Skin epidermis (tissue), 12 donors: ENCODE data around the gene CWF19L2.
"Not testable (repeated sequence)": the region's sequence is repeated elsewhere in the genome, so short reads cannot be mapped to it uniquely, and the experiment has no call there.

Source experiments
- H3K27ac ChIP-seq, 21 experiments: fragments of 200-600 bp; sonication (generic) in 11 of 21; one replicate each; pipeline ENCODE4 v1.5.0; 2020; ENCODE audit warnings: mild to moderate bottlenecking in 3 of 21, inconsistent platforms in 2 of 21, moderate library complexity in 2 of 21
- H3K4me3 ChIP-seq, 7 experiments: fragments of 200-600 bp; sonication (generic) in 2 of 7; one replicate each; pipeline ENCODE4 v1.5.0; 2020; ENCODE audit warnings: inconsistent platforms in 2 of 7, mild to moderate bottlenecking in 2 of 7, moderate library complexity in 1 of 7

The CWF19L2 gene

GRCh38 chr11:107442715-107443215 lies 14.9 kb downstream of the CWF19L2 start:
- Histone ChIP-seq H3K4me3 (no peak overlapping the region), H3K27ac (no peak overlapping the region)

GRCh38 chr11:107439586-107440167 lies 17.9 kb downstream of the CWF19L2 start:
- no peak overlapping the region for H3K4me3 ChIP-seq
- no peak overlapping the region for H3K27ac ChIP-seq

GRCh38 chr11:107438148-107438547 lies 19.5 kb downstream of the CWF19L2 start:
- no peak overlapping the region for H3K27ac ChIP-seq
- H3K4me3 ChIP-seq: no peak overlapping the region

GRCh38 chr11:107430525-107430924 lies 27.1 kb downstream of the CWF19L2 start:
- H3K4me3 ChIP-seq: no peak overlapping the region
- no peak overlapping the region for H3K27ac ChIP-seq

- Histone ChIP-seq H3K4me3 (no peak overlapping the region), H3K27ac (no peak overlapping the region)
Measured at GRCh38 chr11:107427569-107428180, 29.9 kb downstream of the CWF19L2 start.

DNA sequence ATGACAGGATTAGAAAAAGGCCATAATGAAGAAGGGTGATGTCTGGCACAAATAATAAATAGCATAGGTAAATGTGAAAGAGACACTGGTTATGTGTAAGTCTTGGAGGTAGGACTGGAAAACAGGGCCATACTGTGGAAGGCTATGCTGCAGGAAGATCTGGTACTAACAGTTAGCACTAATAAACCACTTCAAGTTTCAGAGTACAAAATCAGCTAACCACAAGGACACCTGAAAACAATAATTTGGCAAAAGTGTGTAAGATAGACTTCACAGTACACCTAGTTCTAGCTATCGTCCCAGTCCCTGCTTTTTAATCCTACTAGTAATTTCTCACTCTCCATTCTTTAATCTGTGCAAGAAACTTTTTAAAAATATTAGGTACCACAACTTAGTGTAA lies 44.3 kb downstream of the CWF19L2 start:
- Histone ChIP-seq H3K4me3 (no peak overlapping the region), H3K27ac (no peak overlapping the region)

- no peak overlapping the region for H3K27ac ChIP-seq
- no peak overlapping the region for H3K4me3 ChIP-seq
Measured at GRCh38 chr11:107408762-107409211, 48.8 kb downstream of the CWF19L2 start.

DNA sequence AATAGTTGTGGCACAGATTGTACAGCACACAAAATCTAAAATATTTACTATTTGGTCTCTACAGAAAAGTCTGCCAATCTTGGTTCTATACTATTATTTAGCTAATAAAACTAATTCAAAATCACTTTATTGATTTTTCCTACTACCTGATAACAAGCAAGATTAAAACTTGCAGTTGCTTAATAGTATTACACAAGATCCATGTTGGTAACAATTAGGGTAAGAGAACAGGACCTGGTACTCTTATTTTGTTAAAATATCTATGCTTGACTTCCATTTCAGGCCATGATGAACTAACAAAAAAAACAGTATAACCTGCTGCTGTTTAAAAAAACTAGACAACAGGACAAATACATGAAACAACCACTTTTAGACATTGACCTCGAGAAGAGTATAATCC lies 52.4 kb downstream of the CWF19L2 start:
- Histone ChIP-seq H3K4me3 (no peak overlapping the region), H3K27ac (no peak overlapping the region)

DNA sequence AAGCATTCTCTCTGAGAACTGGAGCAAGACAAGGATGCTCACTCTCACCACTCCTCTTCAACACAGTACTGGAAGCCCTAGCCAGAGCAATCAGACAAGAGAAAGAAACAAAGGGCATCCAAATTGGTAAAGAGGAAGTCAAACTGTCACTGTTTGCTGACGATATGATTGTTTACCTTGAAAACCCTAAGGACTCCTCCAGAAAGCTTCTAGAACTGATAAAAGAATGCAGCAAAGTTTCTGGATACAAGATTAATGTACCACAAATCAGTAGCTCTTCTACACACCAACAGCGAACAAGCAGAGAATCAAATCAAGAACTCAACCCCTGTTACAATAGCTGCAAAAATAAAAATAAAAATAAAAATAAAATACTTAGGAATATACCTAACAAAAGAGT lies 56.5 kb downstream of the CWF19L2 start:
- not testable (repeated sequence) for H3K27ac ChIP-seq

GRCh38 chr11:107397357-107397756 lies 60.3 kb downstream of the CWF19L2 start:
- Histone ChIP-seq H3K27ac (no peak overlapping the region), H3K4me3 (no peak overlapping the region)

More for the DNA sequence above, 56.5 kb downstream of the CWF19L2 start:
- not testable (repeated sequence) for H3K4me3 ChIP-seq

DNA sequence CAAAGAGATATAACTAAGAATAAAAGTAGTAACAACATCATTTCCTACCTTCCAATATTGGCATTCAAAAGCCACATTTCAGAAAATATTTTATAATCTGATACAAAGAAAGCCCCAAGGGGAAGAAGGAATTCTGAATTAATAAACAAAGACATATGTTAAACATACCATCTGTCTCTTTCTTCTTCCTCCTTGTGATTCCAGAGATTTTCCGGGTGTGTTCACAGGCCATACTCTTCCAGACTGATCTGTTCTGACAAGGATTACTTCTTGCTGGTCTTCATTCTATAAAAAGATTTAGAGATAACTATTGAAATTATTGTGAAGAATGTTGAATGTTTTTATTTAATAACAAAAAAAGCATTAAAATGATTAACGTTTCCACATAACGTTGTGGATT lies 65.0 kb downstream of the CWF19L2 start:
- no peak overlapping the region for H3K27ac ChIP-seq
- no peak overlapping the region for H3K4me3 ChIP-seq

DNA sequence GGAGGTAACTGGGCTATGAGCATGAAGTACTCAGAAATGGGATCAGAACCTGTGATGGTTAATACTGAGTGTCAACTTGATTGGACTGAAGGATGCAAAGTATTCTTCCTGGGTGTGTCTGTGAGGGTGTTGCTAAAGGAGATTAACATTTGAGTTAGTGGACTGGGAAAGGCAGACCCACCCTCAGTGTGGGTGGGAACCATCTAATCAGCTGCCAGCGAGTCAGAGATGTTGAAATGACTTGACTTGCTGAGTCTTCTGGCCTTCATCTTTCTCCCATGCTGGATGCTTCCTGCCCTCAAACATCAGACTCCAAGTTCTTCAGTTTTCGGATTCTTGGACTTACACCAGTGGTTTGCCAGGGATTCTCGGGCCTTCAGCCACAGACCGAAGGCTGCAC lies 66.9 kb downstream of the CWF19L2 start:
- H3K27ac ChIP-seq, H3K4me3 ChIP-seq: not testable (repeated sequence)

DNA sequence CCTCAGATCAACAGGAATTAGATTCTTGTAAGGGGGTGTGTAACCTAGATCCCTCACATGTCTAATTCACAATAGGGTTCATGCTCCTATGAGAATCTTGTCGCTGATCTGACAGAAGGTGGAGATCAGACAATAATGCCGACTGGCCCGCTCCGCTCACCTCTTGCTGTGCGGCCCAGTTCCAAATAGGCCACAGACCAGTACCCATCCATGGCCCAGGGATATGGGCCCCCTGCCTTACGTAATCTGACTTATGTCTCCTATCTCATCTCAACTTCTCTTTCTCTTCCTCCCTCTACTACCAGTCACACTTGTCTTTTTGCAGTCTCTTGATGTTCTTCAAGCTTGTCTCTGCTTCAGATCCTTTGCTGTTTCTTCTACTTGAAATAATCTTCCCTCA lies 70.0 kb downstream of the CWF19L2 start:
- H3K27ac ChIP-seq: no peak overlapping the region

GRCh38 chr11:107385361-107385981 lies 72.2 kb downstream of the CWF19L2 start:
- no peak overlapping the region for H3K27ac ChIP-seq
- H3K4me3 ChIP-seq: no peak overlapping the region

More for the DNA sequence above, 70.0 kb downstream of the CWF19L2 start:
- H3K4me3 ChIP-seq: no peak overlapping the region

DNA sequence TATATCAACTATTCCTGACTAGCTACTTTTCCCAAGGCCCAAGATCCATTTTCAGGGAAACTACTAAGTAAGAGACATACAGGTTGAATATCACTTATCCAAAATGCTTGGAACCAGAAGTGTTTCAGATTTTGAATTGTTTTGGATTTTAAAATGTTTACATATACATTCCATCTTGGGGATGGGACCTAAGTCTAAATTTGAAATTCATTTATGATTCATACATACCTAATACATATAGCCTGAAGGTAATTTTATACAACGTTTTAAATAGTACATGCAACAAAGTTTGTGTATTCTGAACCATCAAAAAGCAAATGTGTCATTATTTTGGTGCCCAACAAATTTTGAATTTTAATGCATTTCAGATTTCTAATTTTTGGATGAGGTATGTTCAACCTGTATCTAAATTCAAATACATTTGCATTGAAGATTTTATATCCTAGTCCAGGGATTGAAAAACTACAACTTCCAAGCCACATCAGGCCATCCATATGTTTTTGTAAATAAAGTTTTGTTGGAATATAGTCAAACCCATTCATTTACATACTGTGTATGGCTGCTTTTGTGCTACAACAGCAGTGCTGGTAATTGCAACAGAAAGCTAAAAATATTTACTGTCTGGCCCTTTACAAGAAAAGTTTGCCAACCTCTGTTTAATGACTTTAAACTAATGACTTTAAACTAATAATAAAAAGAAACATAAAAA lies 73.3 kb downstream of the CWF19L2 start:
- H3K4me3 ChIP-seq: no peak overlapping the region
- no peak overlapping the region for H3K27ac ChIP-seq

DNA sequence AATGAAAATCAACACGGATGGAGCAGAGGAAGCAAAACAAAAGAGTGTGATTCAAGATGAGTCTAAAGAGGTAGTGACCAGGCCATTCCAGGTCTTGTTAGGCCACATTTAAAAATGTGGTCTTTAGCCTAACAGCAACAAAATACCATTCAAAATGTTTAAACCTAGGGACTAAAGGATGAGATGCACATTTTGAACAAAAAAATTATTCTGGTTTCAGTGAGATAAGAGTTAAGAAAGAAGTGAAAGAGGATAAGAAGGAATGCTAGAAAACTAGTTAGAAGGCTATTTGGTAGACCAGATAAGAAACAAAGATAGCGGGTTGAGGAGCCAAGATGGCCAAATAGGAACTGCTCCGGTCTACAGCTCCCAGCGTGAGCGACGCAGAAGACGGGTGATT lies 85.2 kb downstream of the CWF19L2 start:
- Histone ChIP-seq H3K4me3 (no peak overlapping the region), H3K27ac (no peak overlapping the region)

DNA sequence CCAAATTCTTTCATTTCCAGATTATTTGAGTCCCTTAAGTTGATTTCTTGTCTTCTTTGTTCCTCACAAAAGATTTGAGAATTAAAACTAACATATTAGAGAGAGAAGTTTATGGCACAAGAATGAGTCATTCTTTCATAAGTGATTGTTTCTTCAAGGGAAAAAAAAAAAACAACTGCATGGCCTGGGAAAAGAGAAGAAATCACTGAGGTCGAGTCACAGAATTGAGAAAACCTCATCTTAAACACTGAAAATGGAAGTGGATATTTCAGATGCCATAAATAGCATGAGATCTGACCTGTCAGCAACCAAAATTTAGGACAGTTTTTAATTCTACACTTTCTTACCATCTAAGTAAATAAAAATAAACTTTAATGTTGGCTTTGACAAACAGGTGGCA lies 87.2 kb downstream of the CWF19L2 start:
- no peak overlapping the region for H3K27ac ChIP-seq
- H3K4me3 ChIP-seq: no peak overlapping the region

- H3K4me3 ChIP-seq: no peak overlapping the region
Measured at GRCh38 chr11:107359701-107360100, 97.9 kb downstream of the CWF19L2 start.

GRCh38 chr11:107357877-107358276 lies 99.7 kb downstream of the CWF19L2 start:
- H3K27ac ChIP-seq: no peak overlapping the region
- H3K4me3 ChIP-seq: no peak overlapping the region

More at GRCh38 chr11:107359701-107360100, 97.9 kb downstream of the CWF19L2 start:
- no peak overlapping the region for H3K27ac ChIP-seq

- H3K27ac ChIP-seq: no peak overlapping the region
Measured at GRCh38 chr11:107354780-107355179, 102.8 kb downstream of the CWF19L2 start.

GRCh38 chr11:107337917-107338316 lies 119.7 kb downstream of the CWF19L2 start:
- H3K27ac ChIP-seq: no peak overlapping the region
- H3K4me3 ChIP-seq: no peak overlapping the region

More at GRCh38 chr11:107354780-107355179, 102.8 kb downstream of the CWF19L2 start:
- no peak overlapping the region for H3K4me3 ChIP-seq
